ENCODE measurements around the gene DNAH17.

DNAH17 gene

GRCh38 chr17:78528541-78528940 lies 48.7 kb downstream of the DNAH17 start:
- Histone ChIP-seq H3K27me3 (ENCODE audit: insufficient read depth, low read length) (no peaks in the 10 kb centered on the region), H3K9me3 (ENCODE audit: low read length) (no peaks in the 10 kb centered on the region), H3K4me1 (ENCODE audit: insufficient read depth, low read length) (no peaks in the 10 kb centered on the region), H3K36me3 (ENCODE audit: insufficient read depth, low read length) (no peaks in the 10 kb centered on the region), H2AFZ (ENCODE audit: low read depth, low read length) (no peak overlapping the region), H3K4me3 (ENCODE audit: low read length) (no peak overlapping the region)

GRCh38 chr17:78527345-78527744 lies 49.9 kb downstream of the DNAH17 start:
- no peak overlapping the region for H3K4me3 ChIP-seq (ENCODE audit: low read length)
- H3K27me3 ChIP-seq (ENCODE audit: insufficient read depth, low read length): no peaks in the 10 kb centered on the region
- H3K9me3 ChIP-seq (ENCODE audit: low read length): no peaks in the 10 kb centered on the region
- no peaks in the 10 kb centered on the region for H3K4me1 ChIP-seq (ENCODE audit: insufficient read depth, low read length)
- H3K36me3 ChIP-seq (ENCODE audit: insufficient read depth, low read length): no peaks in the 10 kb centered on the region
- no peak overlapping the region for H2AFZ ChIP-seq (ENCODE audit: low read depth, low read length)

DNA sequence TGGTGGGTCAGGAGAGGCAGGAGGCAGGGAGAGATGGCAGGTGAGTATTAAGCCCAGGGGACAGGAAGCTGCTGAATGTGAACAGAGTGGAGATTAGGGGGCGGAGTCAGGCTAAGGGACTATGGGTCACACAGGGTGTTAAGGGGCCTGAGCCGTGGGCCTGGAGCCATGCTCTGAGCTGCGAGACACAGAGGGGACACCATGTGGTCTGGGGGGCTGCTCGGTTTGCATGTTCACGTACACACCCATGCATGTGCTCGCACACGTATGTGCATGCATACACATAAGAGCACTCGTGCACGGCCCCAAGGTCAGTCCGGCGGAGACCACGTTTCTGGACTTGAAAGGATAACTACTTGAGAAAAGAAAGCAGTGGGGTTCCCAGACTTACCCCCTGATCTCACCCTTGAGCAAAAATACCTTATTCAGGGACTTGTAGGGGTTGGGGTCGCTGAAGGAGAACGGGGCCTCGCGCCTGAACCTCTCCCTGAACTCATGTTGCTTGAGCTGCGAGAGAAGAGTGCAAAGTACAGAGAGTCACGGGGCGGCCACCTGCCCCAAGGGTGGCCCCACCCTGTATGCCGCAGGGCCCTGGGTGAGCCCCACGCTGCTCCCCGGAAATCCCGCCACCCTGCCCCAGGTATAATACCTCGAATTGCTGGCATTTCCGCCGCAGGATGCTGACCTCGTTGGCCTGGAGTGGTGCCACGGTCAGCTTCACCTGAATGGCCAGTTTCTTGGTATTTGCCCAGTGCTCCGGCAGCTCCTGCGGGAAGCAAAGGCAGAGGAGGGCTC lies 50.8 kb downstream of the DNAH17 start:
- H3K4me3 ChIP-seq (ENCODE audit: low read length): no peak overlapping the region
- no peak overlapping the region for H2AFZ ChIP-seq (ENCODE audit: low read depth, low read length)
- H3K4me1 ChIP-seq (ENCODE audit: insufficient read depth, low read length): no peaks in the 10 kb centered on the region
- H3K36me3 ChIP-seq (ENCODE audit: insufficient read depth, low read length): no peaks in the 10 kb centered on the region
- H3K27me3 ChIP-seq (ENCODE audit: insufficient read depth, low read length): no peaks in the 10 kb centered on the region
- H3K9me3 ChIP-seq (ENCODE audit: low read length): no peaks in the 10 kb centered on the region

- Histone ChIP-seq H3K4me3 (ENCODE audit: low read length) (no peak overlapping the region), H3K9me3 (ENCODE audit: low read length) (no peaks in the 10 kb centered on the region), H3K27me3 (ENCODE audit: insufficient read depth, low read length) (no peaks in the 10 kb centered on the region), H3K4me1 (ENCODE audit: insufficient read depth, low read length) (no peaks in the 10 kb centered on the region), H2AFZ (ENCODE audit: low read depth, low read length) (no peak overlapping the region), H3K36me3 (ENCODE audit: insufficient read depth, low read length) (no peaks in the 10 kb centered on the region)
Measured at GRCh38 chr17:78525511-78526160, 51.6 kb downstream of the DNAH17 start.

DNA sequence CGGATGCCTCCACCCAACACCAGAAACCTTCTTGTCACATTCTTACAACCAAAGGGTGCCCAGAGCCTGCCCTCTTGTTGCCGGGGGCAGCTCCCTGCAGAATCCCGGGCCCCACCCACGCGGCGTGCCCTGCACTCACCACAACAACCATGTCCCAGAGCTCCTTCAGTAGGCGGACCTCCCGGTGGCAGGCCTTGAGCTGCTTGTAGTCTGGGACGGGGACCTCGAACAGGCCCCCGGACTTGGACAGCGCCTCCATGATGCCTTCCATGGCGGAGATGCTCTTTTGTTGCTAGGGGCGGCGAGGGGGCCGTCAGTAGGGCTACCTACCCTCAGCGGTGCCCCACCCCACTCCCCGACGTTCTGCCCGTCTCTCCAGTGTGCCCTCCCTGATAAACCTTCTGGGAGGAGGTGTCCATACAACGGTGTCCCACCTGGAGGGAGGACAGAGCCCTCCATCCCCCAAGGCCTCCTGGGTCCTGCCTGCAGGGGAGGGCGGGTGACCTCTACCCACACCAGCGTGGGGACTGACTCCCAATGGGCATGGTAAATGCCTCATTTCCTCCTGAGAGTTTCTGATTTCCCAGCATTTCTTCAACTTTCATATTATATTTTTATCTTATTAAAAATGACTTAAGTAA lies 52.2 kb downstream of the DNAH17 start:
- Histone ChIP-seq H3K9me3 (ENCODE audit: low read length) (no peaks in the 10 kb centered on the region), H3K4me3 (ENCODE audit: low read length) (no peak overlapping the region), H3K27me3 (ENCODE audit: insufficient read depth, low read length) (no peaks in the 10 kb centered on the region), H3K36me3 (ENCODE audit: insufficient read depth, low read length) (no peaks in the 10 kb centered on the region), H3K4me1 (ENCODE audit: insufficient read depth, low read length) (no peaks in the 10 kb centered on the region), H2AFZ (ENCODE audit: low read depth, low read length) (no peak overlapping the region)

DNA sequence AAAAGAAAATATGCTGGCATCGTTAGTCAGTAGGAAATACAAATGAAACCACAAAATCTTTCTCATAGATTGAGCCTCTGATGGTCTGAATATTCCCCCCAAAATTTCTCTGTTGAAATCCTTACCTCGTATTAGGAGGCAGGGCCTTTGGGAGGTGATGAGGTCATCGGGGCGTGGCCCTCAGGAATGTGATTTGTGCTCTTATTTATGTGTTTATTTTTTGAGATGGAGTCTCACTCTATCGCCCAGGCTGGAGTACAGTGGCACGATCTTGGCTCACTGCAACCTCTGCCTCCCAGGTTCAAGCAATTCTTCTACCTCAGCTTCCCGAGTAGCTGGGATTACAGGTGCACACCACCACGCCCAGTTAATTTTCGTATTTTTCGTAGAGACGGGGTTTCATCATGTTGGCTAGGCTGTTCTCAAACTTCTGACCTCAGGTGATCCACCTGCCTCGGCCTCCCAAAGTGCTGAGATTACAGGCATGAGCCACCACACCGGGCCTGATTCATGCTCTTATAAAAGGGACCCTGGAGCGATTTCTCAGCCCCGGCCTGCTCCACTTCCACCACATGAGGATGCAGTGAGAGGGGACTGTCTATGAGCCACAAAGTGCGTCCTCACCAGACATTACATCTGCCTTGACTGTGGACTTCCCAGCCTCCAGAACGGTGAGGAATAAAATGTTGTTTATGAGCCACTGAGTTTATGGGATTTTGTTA lies 53.1 kb downstream of the DNAH17 start:
- no peaks in the 10 kb centered on the region for H3K4me1 ChIP-seq (ENCODE audit: insufficient read depth, low read length)
- H2AFZ ChIP-seq (ENCODE audit: low read depth, low read length): no peak overlapping the region
- H3K9me3 ChIP-seq (ENCODE audit: low read length): no peaks in the 10 kb centered on the region
- no peak overlapping the region for H3K4me3 ChIP-seq (ENCODE audit: low read length)
- H3K27me3 ChIP-seq (ENCODE audit: insufficient read depth, low read length): no peaks in the 10 kb centered on the region
- H3K36me3 ChIP-seq (ENCODE audit: insufficient read depth, low read length): no peaks in the 10 kb centered on the region

DNA sequence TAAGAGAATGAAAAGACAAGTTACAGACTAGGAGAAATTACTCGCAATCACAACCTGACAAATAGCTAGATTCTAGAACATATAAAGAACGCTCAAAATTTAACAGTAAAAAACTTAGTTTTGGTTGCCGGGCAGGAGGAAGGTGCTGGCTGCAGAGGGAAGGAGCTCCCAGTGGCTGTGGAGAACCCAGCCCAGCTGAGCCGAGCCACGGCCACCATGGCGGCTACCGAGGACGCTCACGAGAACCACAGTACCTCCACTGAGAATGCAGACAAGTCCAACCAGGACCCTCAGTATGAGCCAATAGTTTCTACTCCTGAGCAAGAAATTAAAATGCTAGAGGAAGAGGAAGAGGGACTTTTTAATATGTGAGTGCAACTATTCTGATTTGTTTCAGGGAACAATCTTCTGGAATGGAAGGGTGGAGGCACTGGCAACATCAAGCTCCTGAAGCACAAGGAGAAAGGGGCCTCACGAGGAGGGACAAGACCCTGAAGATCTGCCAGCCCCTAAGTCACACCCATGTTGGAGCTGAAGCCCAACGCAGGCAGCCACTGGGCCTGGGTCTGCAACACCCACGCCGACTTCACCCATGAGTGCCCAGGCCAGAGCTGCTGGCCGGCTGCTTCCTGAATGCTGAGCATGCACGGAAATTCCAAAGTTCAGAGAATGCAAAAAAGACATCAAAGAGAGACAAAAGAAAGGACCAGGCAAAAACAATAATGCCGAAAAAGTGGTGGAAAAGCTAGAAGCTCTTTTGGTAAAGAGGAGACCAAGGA lies 55.0 kb downstream of the DNAH17 start:
- Histone ChIP-seq H3K36me3 (ENCODE audit: insufficient read depth, low read length) (no peaks in the 10 kb centered on the region), H3K4me3 (ENCODE audit: low read length) (no peak overlapping the region), H3K27me3 (ENCODE audit: insufficient read depth, low read length) (no peaks in the 10 kb centered on the region), H3K4me1 (ENCODE audit: insufficient read depth, low read length) (no peaks in the 10 kb centered on the region), H3K9me3 (ENCODE audit: low read length) (no peaks in the 10 kb centered on the region), H2AFZ (ENCODE audit: low read depth, low read length) (no peak overlapping the region)

- H2AFZ ChIP-seq (ENCODE audit: low read depth, low read length): no peak overlapping the region
- H3K9me3 ChIP-seq (ENCODE audit: low read length): no peaks in the 10 kb centered on the region
- H3K27me3 ChIP-seq (ENCODE audit: insufficient read depth, low read length): no peaks in the 10 kb centered on the region
- no peaks in the 10 kb centered on the region for H3K36me3 ChIP-seq (ENCODE audit: insufficient read depth, low read length)
- no peaks in the 10 kb centered on the region for H3K4me1 ChIP-seq (ENCODE audit: insufficient read depth, low read length)
- no peak overlapping the region for H3K4me3 ChIP-seq (ENCODE audit: low read length)
Measured at GRCh38 chr17:78517421-78517820, 59.8 kb downstream of the DNAH17 start.

DNA sequence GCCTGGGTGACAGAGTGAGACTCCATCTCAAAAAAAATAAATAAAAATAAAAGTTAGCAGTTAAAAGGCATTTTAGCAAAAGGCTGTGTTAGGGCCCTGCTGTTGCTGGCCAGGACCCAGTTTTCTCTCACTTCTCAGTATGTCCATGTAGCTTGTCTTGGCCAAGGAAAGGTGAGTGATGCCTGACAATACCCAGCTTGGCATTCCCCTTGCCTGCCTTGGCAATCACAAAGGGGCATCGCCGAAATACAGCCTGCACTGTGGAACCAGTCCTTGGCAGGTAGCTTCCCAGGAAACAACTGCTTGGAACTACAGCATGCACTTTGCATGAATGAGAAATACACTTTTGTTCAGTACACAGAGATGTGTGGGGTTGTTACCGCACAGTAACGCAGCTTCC lies 61.7 kb downstream of the DNAH17 start:
- no peak overlapping the region for H3K4me3 ChIP-seq (ENCODE audit: low read length)

DNA sequence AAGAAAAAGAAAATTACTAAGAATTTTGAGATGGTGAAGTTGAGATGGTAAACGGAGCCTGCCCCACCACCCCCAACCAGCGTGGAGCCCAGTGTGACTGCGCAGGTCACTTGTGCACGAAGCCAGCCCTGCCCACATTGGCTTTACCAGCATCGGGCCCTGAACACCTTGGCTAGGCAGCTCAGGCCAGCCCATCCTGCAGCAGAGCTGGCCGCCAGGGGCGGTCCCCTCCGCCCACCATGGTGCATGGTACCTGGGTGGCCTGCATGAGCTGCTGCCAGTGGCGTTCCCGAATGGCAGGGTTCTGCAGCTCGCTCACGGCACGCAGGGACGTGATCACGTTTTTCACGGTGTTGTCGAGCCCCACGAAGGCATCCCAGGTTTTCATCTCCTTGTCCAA lies 62.7 kb downstream of the DNAH17 start:
- Histone ChIP-seq H3K36me3 (ENCODE audit: insufficient read depth, low read length) (no peaks in the 10 kb centered on the region), H3K4me1 (ENCODE audit: insufficient read depth, low read length) (no peaks in the 10 kb centered on the region), H2AFZ (ENCODE audit: low read depth, low read length) (no peak overlapping the region), H3K27me3 (ENCODE audit: insufficient read depth, low read length) (no peaks in the 10 kb centered on the region), H3K9me3 (ENCODE audit: low read length) (no peaks in the 10 kb centered on the region), H3K4me3 (ENCODE audit: low read length) (no peak overlapping the region)

More for the DNA sequence above, 61.7 kb downstream of the DNAH17 start:
- Histone ChIP-seq H3K27me3 (ENCODE audit: insufficient read depth, low read length) (no peaks in the 10 kb centered on the region), H2AFZ (ENCODE audit: low read depth, low read length) (no peak overlapping the region), H3K36me3 (ENCODE audit: insufficient read depth, low read length) (no peaks in the 10 kb centered on the region), H3K9me3 (ENCODE audit: low read length) (no peaks in the 10 kb centered on the region), H3K4me1 (ENCODE audit: insufficient read depth, low read length) (no peaks in the 10 kb centered on the region)

- H3K27me3 ChIP-seq (ENCODE audit: insufficient read depth, low read length): no peaks in the 10 kb centered on the region
- H3K36me3 ChIP-seq (ENCODE audit: insufficient read depth, low read length): no peaks in the 10 kb centered on the region
- no peak overlapping the region for H3K4me3 ChIP-seq (ENCODE audit: low read length)
- no peak overlapping the region for H2AFZ ChIP-seq (ENCODE audit: low read depth, low read length)
- H3K4me1 ChIP-seq (ENCODE audit: insufficient read depth, low read length): no peaks in the 10 kb centered on the region
- no peaks in the 10 kb centered on the region for H3K9me3 ChIP-seq (ENCODE audit: low read length)
Measured at GRCh38 chr17:78512976-78513375, 64.2 kb downstream of the DNAH17 start.

DNA sequence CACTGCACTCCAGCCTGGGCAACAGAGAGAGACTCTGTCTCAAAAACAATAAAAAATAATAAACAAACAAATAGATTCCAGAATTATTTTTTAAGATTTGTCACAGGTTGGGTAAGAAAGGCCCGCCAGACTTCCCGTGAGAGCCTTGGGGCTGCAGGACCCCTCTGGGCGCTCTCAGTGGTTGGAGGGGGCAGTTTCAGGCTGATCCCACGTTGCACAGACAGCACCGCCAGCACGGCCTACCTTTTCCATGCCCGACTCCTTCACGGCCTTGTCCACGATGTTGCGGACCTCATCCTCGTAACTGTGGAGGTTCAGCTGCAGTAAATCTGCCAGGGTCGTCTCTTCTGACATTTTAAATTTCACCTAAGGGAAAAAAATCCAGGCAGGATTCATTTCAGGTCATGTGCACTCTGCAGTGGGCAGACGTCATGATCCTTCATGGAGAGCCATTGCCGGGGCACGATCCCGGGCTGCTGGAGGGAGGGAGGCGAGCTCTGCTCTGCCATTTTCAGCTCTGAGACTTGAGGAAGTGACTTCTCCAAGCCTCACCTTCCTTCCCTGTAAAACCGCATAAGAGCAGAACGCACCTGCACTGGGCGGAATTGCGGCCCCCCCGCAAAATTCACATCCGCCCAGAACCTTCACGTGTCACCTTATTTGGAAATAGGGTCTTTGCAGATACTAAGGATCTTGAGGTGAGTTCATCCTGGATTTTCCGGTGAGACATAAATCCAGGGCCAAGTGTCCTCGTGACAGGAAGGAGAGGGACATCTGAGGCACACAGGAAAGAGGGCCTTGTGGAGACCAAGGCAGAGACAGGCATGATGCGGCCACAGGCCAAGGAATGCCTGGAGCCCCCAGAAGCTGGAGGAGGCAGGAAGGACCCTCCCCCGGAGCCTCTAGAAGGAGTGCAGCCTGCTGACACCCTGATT lies 66.8 kb downstream of the DNAH17 start:
- Histone ChIP-seq H3K36me3 (ENCODE audit: insufficient read depth, low read length) (no peaks in the 10 kb centered on the region), H2AFZ (ENCODE audit: low read depth, low read length) (no peak overlapping the region), H3K9me3 (ENCODE audit: low read length) (no peaks in the 10 kb centered on the region), H3K27me3 (ENCODE audit: insufficient read depth, low read length) (no peaks in the 10 kb centered on the region), H3K4me3 (ENCODE audit: low read length) (no peak overlapping the region), H3K4me1 (ENCODE audit: insufficient read depth, low read length) (no peaks in the 10 kb centered on the region)
